GM12892 (cell line): ENCODE data around the gene FBXO36.
"Not testable (repeated sequence)": the region's sequence is repeated elsewhere in the genome, so short reads cannot be mapped to it uniquely, and the experiment has no call there.

Experiments used
- DNase-seq: peaks from one replicate; pipeline ENCODE4 v3.0.0; 2011; ENCODE audit not compliant: insufficient read length
- FAIRE-seq: peaks from 2 replicates; lab custom pipeline; 2011; peaks lifted over from hg19 to GRCh38; lab: Jason Lieb, UNC
- POLR2A ChIP-seq: IDR thresholded peaks from 2 replicates; pipeline ENCODE4 v1.6.1; 2011; ENCODE audit warnings: low read depth, low read length, control low read depth
- POLR2AphosphoS5 ChIP-seq: IDR thresholded peaks from 2 replicates; pipeline ENCODE4 v1.6.1; 2011; ENCODE audit warnings: low read depth, low read length, control low read depth
- TAF1 ChIP-seq: IDR thresholded peaks from 2 replicates; pipeline ENCODE4 v1.6.1; 2011; ENCODE audit warnings: low read depth, mild to moderate bottlenecking, control low read depth, low read length, borderline replicate concordance

The FBXO36 gene

DNA sequence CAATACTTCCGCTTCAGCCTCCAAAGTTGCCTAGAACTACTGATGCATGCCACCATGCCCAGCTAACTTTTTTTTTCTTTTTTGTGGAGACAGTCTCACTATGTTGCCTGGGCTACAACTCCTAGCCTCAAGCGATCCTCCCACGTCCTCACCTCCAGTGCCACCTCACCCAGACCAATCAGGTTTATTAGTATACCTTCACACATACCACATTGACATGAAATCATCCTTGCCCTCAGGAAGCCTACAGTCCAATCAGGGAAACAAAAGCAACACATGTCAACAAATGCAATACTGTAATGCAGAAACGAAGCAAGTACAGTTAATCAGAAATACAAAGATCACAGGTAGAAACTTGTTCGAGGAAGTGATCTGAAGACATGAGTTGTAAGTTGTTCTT is 4.5 kb upstream of the FBXO36 start:
- FAIRE-seq: peak; percentile 62
- no peak for TF ChIP-seq TAF1
- TF ChIP-seq POLR2AphosphoS5: no peak
- TF ChIP-seq POLR2A: no peak
- DNase-seq: no peak

DNA sequence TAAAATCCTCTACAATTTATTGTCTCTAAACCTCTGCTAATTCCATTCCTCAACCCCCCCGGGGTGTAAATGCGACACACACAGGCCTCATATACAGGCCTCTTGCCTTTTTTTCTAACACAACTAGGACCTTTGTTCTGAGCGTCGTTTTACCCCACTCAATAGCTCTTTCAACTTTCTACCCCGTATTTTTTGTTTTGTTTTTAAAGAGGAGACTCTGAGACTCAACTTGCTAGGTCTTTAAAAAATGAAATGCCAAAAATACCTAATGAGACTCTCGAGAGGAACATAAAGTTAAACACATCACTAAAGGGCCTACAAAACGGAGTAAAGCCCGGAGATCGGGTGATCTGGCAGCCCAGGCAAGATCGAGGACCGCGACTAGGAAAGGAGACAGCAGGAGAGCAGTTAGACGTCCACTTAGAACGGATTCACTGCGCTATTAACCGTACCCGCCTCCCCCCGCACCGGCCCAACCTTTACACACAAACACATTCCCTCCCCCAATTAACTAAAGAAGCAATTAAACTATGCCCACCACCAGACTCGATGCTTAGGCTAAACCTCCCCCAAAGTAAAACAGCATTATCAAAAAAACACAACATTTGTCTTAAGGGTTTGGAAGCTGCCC is 2.2 kb upstream of the FBXO36 start:
- FAIRE-seq (peak; percentile 82), DNase-seq (no peak)
- TF ChIP-seq POLR2AphosphoS5 (no peak), TAF1 (no peak), POLR2A (no peak)

DNA sequence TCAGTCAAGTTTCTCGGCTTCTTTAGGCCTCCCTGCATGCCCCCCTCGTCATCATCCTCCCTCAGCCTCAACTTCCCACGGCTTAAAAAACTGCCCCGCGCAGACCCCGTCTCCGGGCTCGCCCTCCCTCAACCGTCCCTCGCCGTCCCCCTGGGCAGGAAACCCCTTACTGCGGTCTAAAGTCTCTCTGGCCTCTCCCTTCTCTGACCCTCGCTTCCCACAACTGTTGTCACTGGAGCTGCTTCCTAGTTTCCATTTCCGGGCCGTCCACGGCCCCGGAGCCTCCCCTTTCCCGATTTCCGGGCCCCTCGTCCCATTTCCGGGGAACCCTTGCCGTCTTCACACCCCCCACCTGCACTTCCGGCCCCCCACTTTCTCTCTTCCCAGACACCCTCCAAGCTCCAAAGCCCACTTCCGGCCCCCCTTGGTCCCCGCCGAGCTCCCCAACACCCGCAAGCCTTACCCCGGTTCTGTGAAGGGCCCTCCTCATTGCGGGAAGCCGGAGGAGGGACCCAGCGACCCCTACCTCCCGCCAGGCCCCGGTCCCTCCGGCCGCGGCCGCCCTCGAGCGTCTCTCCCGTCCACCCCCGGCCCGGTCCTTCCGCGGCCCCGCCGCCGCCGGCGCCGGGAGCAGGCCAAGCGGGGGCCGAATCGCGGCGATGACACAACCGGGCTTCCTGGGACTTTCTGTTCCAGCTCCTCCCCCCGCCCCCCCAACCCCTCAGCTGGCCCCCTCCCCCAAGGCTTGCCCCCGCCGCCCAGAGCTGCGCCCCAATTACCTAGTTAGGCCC is 1.0 kb upstream of the FBXO36 start:
- FAIRE-seq (peak; percentile 76), DNase-seq (peak; percentile 50)
- peak; percentile 52; the same call in 1 of the 2 replicates for TF ChIP-seq POLR2A
- TF ChIP-seq TAF1: no peak
- peak; percentile 25; the same call in 1 of the 2 replicates for TF ChIP-seq POLR2AphosphoS5

DNA sequence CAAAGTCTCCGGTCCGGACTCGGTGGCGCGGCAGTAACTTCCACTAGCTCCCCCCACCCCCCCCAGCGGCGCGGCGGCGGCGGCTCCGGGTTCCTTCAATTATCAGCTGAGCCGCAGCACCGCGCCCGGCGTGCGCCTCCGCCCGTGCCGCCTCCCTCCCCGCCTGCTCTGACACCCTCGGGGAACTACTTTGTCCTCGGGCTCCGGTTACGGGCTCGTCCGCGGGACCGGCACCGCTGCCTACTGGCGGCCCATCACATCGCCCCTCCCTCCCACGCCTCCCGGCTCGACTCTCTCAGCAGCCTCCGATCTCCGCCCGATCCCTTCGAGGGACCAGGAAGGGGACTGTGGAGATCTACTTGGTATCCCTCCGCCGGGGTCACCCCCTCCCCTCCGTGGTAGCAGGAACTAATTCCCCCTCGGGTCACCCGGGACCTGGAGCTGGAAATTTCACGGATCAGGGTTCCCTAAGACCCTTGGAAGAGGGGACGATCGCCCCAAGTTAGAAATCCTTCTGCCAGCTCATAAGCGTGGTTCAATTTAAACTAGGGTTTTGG is 333 bp upstream of the FBXO36 start, which contains the start of gene TRIP12:
TSS of gene TRIP12 (minus strand) at position 118 of the 557 bp plus-strand sequence. CDS start 41,930 bp downstream, outside the sequence.
- FAIRE-seq (peak; percentile 97), DNase-seq (peak; percentile 86)
- TF ChIP-seq POLR2AphosphoS5: 0 out of 2 replicates have a peak, but pooled peaks have one; percentile 10
- peak; percentile 15; the same call in 1 of the 2 replicates for TF ChIP-seq TAF1
- TF ChIP-seq POLR2A: peak; percentile 44; the same call in 1 of the 2 replicates

DNA sequence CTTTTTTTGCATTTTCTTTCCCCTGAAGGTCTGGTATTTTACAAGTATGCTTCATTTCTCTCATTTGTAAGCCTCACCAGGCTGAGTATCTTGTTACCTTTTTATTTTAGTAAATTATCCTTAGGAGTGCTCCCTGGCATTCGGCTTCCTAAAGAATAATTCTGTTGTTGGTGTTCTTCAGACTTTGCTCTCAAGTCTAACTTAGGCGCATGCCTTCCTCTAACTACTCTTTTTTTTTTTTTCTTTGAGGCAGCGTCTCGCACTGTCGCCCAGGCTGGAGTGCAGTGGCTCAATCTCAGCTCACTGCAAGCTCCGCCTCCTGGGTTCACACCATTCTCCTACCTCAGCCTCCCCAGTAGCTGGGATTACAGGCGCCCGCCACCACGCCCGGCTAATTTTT is 2.2 kb downstream of the FBXO36 start:
- DNase-seq, FAIRE-seq: not testable (repeated sequence)

DNA sequence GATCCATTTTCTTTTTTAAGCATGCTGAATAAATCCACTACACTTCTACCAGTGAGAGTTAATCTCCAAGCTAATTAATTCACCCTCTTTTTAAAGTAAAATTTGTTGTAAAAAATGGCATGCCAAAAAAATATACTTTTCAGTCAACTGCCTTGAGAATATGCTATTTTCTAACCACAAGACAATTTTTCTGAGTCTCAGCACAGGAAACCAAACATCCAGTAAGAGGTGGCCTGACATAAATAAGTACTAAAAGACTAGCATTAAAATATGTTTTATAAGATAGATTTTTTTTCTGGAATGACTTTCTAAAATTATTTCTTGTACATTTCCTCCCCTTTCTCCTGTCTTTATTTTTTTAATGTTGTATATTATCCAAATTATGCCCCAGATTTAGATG is 2.9 kb downstream of the FBXO36 start:
- FAIRE-seq (no peak), DNase-seq (no peak)
- no peak for TF ChIP-seq POLR2AphosphoS5
- TF ChIP-seq POLR2A: no peak
- no peak for TF ChIP-seq TAF1

DNA sequence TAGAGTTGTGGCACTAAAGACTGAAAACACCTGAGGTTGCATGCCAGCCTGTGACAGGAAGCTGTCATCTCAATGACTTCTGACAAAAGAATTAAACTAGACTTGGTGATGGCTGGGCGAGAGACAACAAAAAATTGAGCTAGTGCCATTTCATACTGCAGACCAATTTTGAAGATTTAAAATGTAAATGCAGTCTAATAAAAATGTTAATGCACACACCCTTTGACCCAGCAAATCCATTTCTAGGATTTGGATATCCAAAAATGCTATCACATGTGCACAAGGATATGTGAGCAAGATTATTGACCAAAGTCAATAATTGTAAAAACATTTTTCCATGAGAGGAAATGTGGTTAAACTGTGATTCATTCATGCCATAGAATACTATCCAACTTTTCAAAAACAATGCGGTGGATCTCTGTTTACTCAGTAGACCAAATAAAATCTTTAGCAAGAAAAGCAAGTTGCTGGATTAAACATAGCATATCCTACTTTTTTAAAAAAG is 5.6 kb downstream of the FBXO36 start:
- FAIRE-seq (no peak), DNase-seq (no peak)
- no peak for TF ChIP-seq TAF1
- TF ChIP-seq POLR2AphosphoS5: no peak
- TF ChIP-seq POLR2A: no peak

DNA sequence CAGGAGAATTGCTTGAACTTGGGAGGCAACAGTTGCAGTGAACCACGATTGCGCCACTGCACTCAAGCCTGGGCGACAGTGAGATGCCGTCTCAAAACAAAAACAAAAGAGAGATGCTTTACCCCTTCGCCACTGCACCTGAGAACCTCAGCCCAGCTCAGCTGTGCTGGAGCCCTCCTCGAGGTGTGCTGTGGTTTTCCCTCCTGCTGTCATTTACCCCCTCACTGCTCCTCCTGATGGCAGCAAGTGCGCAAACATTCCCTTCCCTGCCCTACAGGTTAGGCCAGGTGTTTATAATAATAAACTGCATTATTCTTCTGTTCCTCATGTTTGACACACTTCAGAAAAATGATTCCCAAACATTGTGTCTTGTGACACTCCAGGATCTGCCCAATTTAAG is 8.4 kb downstream of the FBXO36 start:
- FAIRE-seq: no peak
- TF ChIP-seq POLR2AphosphoS5 (no peak), TAF1 (no peak), POLR2A (no peak)
- no peak for DNase-seq

DNA sequence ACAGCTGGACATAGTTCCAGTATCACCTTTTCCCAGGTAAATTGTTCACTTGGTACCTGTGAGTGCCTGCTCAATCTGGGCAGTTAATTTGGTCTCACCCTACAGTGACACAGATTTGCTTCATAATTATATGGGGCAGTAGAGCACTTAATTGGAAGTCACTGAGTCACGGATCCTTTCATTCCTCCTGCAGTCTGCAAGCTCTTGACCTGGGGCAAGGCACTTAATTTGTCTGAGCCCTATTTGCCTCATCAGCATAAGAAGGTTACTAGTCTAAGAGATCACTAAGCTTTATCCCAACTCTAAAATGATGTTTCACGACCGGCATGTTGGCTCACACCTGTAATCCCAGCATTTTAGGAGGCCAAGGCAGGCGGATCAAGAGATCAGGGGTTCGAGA is 8.9 kb downstream of the FBXO36 start:
- no peak for FAIRE-seq
- TF ChIP-seq TAF1 (no peak), POLR2AphosphoS5 (no peak), POLR2A (no peak)
- DNase-seq: no peak

DNA sequence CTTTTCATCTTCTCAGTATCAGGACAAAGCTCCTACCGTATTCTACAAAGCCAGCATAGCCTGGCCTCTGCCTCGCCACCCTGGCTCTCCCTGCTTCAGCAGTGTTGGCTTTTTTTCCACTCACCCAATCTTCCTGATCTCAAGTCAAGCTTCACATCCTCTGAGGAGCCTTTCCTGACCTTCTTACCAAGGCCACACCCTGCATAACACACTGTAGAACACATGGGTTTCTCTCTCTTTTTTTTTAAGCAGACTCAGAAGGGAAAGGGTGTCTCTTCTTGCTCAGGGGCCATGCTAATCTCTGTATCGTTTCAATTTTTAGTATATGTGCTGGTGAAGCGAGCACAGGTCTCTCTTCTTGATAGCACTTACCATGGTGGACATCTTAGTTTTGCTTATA is 15.2 kb downstream of the FBXO36 start:
- TF ChIP-seq TAF1: no peak
- no peak for TF ChIP-seq POLR2AphosphoS5
- TF ChIP-seq POLR2A: no peak

DNA sequence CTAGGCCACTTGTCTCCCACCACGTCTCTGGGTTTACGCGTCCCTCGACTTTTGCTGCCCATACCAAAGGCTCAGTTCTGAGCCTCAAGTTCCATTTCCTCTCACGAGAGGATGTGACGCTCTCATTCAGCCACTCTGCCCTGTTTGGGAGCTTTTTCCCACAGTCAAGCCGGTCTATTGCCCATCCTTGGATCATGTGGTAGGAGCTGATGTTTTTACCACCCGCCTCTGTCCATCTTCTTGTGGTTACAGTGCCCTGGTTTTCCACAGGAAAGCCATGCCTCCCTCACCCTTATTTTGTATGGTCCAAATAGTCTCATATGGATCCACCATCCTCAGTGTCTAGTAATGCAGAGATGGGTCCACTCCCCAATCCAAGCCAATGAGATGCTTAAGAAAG is 20.4 kb downstream of the FBXO36 start:
- no peak for FAIRE-seq
- DNase-seq: no peak
- no peak for TF ChIP-seq POLR2AphosphoS5

More for the DNA sequence above, 15.2 kb downstream of the FBXO36 start:
- FAIRE-seq (no peak), DNase-seq (no peak)

DNA sequence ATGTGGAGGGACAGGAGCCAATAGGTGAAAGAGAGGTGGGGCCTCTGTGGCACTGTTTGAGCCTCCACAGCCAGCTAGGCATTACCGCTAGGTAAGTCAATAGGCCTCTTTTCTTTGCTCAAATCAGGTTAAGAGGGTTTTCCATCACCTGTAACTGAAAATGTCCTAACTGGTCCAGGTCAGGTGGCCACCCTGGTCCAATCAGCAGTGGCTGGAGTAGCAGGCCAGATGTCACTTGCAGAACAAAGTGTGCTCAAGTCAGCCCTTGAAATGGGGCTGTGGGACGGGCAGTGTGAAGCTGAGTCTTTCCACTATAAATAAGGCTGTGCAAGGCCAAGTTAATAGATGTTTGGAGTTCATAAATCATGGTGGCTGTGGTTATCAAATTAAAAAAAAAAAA is 20.9 kb downstream of the FBXO36 start:
- TF ChIP-seq POLR2A (no peak), POLR2AphosphoS5 (no peak), TAF1 (no peak)
- DNase-seq (no peak), FAIRE-seq (no peak)
